ENCODE data around the gene HYOU1.
"Not testable (repeated sequence)": the region's sequence is repeated elsewhere in the genome, so short reads cannot be mapped to it uniquely, and the experiment has no call there.

HYOU1 gene

GRCh38 chr11:119018074-119018938 is 38.7 kb downstream of the HYOU1 start, which contains the start of the genes RPS25 and TRAPPC4:
TSS of gene RPS25 (minus strand) at chr11:119018343. CDS start at chr11:119018284, 59 bp downstream.
TSS of gene TRAPPC4 (plus strand) at chr11:119018766. CDS start at chr11:119018796, 30 bp downstream.
- no peak for TF ChIP-seq Cebpa-rat (IDR thresholded peaks at IDR 0.05)
- peak within 1 kb of the TSS; percentile 80 to 98 (median 95) for H3K4me3 ChIP-seq
- H3K27ac ChIP-seq = peak within 1 kb of the TSS; percentile 78 to 98 (median 93)
- peaks cover 53 to 78% (median 74%) of the 10 kb centered on the region in 11 experiments for H3K36me3 ChIP-seq
- peak within 1 kb of the TSS; percentile 77 to 97 (median 90) for H3K4me2 ChIP-seq
- H4K20me1 ChIP-seq = peaks cover 28 to 82% (median 57%) of the 10 kb centered on the region in 11 experiments; a peak in 20 of 22 replicates
- no peaks in the 10 kb centered on the region for H3K9me3 ChIP-seq (replicated peaks in 1 of 11)
- peak within 1 kb of the TSS; percentile 89 to 99 (median 95) for H3K9ac ChIP-seq
- H3K27me3 ChIP-seq = no peaks in the 10 kb centered on the region
- peaks cover 41 to 55% (median 44%) of the 10 kb centered on the region in 10 experiments for H3K4me1 ChIP-seq

GRCh38 chr11:119017377-119017776 is 39.6 kb downstream of the HYOU1 start:
- Histone ChIP-seq H3K9ac (peak overlapping the region; percentile 89 to 99 (median 95)), H3K36me3 (peaks cover 57 to 78% (median 73%) of the 10 kb centered on the region in 11 experiments)

GRCh38 chr11:119016216-119017009 is 40.6 kb downstream of the HYOU1 start:
- Histone ChIP-seq H3K9ac (peak overlapping the region; percentile 89 to 99 (median 95)), H4K20me1 (peaks cover 27 to 81% (median 65%) of the 10 kb centered on the region in 11 experiments; a peak in 20 of 22 replicates), H3K27me3 (no peaks in the 10 kb centered on the region), H3K27ac (peak overlapping the region in 8 of 11 experiments; percentile 84 to 98 (median 94); a peak in 12 of 22 replicates), H3K36me3 (peaks cover 51 to 78% (median 67%) of the 10 kb centered on the region in 11 experiments), H3K4me2 (peak overlapping the region; percentile 77 to 97 (median 90)), H3K4me1 (peaks cover 35 to 43% (median 38%) of the 10 kb centered on the region in 10 experiments), H3K4me3 (peak overlapping the region; percentile 80 to 98 (median 95)), H3K9me3 (replicated peaks in 1 of 11) (no peaks in the 10 kb centered on the region)
- no peak for TF ChIP-seq Cebpa-rat (IDR thresholded peaks at IDR 0.05)

More at GRCh38 chr11:119017377-119017776, 39.6 kb downstream of the HYOU1 start:
- Histone ChIP-seq H3K27ac (peak overlapping the region; percentile 78 to 98 (median 93)), H4K20me1 (peaks cover 27 to 84% (median 64%) of the 10 kb centered on the region in 11 experiments; a peak in 20 of 22 replicates), H3K4me1 (peaks cover 39 to 51% (median 43%) of the 10 kb centered on the region in 10 experiments), H3K4me3 (peak overlapping the region; percentile 80 to 98 (median 95)), H3K4me2 (peak overlapping the region; percentile 77 to 97 (median 90))
- H3K27me3 ChIP-seq; H3K9me3 ChIP-seq (replicated peaks in 1 of 11): not testable (repeated sequence)

DNA sequence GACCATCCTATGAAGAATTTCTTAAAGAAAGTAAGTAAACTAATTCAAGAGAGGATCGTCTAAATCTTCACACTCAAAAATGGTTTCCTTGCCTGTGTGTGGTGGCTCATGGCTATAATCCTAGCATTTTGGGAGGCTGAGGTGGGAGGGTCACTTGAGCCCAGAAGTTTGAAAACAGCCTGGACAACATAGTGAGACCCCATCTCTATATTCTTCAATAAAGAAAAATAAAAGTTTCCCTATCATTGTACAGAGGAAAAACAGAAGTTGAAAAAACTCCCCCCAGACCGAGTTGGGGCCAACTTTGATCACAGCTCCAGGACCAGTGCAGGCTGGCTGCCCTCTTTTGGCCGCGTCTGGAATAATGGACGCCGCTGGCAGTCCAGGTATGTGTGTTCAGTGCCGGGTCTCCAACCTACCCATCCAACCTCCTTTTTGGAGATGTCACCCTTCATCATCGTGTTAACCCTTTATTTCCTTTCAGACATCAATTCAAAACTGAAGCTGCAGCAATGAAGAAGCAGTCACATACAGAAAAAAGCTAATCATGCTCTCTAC is 41.9 kb downstream of the HYOU1 start:
- Histone ChIP-seq H3K27ac (no peak overlapping the region), H4K20me1 (peaks cover 27 to 78% (median 61%) of the 10 kb centered on the region in 11 experiments; a peak in 20 of 22 replicates), H3K36me3 (peaks cover 58 to 78% (median 69%) of the 10 kb centered on the region in 11 experiments), H3K9ac (no peak overlapping the region), H3K9me3 (replicated peaks in 1 of 11) (no peaks in the 10 kb centered on the region), H3K4me2 (peak overlapping the region in 6 of 11 experiments; percentile 22 to 97 (median 88); a peak in 8 of 22 replicates), H3K27me3 (no peaks in the 10 kb centered on the region), H3K4me1 (peaks cover 22 to 31% (median 25%) of the 10 kb centered on the region in 10 experiments), H3K4me3 (no peak overlapping the region; a peak in 1 of 20 replicates)
- TF ChIP-seq Cebpa-rat (IDR thresholded peaks at IDR 0.05) = no peak

DNA sequence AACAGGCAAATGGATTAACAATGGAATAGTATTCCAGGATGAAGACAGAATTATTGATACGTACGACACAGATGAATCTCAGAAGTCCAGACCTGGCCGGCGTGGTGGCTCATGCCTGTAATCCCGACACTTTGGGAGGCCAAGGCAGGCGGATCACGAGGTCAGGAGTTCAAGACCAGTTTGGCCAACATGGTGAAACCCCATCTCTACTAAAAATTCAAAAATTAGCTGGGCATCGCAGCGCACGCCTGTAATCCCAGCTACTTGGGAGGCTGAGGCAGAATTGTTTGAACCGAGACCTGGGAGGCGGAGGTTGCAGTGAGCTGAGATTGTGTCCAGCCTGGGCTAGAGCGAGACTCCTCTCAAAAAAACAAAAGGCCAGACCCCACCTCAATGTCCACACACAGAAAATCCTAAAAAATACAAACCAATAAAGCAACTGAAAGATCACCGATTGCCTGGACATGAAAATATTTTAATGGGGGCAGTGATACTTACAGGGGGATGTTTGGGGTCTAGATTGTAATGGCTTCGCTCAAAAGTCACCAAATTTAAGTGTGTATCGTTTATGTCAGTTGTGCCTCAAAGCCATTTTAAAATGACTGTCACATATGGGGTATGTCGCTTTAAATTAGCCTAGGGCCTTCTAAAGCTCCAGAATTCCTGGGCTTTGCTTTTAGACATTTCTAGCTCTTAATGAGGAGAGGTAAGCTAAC is 42.6 kb downstream of the HYOU1 start:
- no peak overlapping the region for H3K27ac ChIP-seq
- H3K4me1 ChIP-seq = peaks cover 16 to 25% (median 18%) of the 10 kb centered on the region in 10 experiments
- no peaks in the 10 kb centered on the region for H3K9me3 ChIP-seq (replicated peaks in 1 of 11)
- no peak overlapping the region for H3K4me3 ChIP-seq
- H3K9ac ChIP-seq = no peak overlapping the region; a peak in 2 of 22 replicates
- TF ChIP-seq Cebpa-rat (IDR thresholded peaks at IDR 0.05) = no peak
- no peak overlapping the region for H3K4me2 ChIP-seq
- peaks cover 65 to 85% (median 76%) of the 10 kb centered on the region in 11 experiments for H3K36me3 ChIP-seq
- no peaks in the 10 kb centered on the region for H3K27me3 ChIP-seq
- peaks cover 27 to 75% (median 56%) of the 10 kb centered on the region in 11 experiments; a peak in 20 of 22 replicates for H4K20me1 ChIP-seq

- Histone ChIP-seq H3K4me3 (no peak overlapping the region), H4K20me1 (peaks cover 27 to 68% (median 55%) of the 10 kb centered on the region in 11 experiments; a peak in 20 of 22 replicates), H3K9ac (peak overlapping the region in 2 of 11 experiments; percentile 5 to 8; a peak in 1 of 22 replicates), H3K27ac (no peak overlapping the region), H3K4me2 (no peak overlapping the region), H3K4me1 (peaks cover 16 to 25% (median 17%) of the 10 kb centered on the region in 10 experiments), H3K36me3 (peaks cover 79 to 100% (median 89%) of the 10 kb centered on the region in 11 experiments), H3K9me3 (replicated peaks in 1 of 11) (no peaks in the 10 kb centered on the region), H3K27me3 (no peaks in the 10 kb centered on the region)
- no peak for TF ChIP-seq Cebpa-rat (IDR thresholded peaks at IDR 0.05)
These were observed 44.3 kb downstream of the HYOU1 start for GRCh38 chr11:119012629-119013170.

- Histone ChIP-seq H3K9ac (no peak overlapping the region), H3K4me2 (no peak overlapping the region), H3K9me3 (replicated peaks in 1 of 11) (no peaks in the 10 kb centered on the region), H4K20me1 (peaks cover 24 to 60% (median 52%) of the 10 kb centered on the region in 11 experiments; a peak in 20 of 22 replicates), H3K27me3 (no peaks in the 10 kb centered on the region), H3K4me1 (peaks cover 10 to 19% (median 12%) of the 10 kb centered on the region in 10 experiments), H3K4me3 (no peak overlapping the region), H3K36me3 (peaks cover 81 to 100% (median 92%) of the 10 kb centered on the region in 11 experiments), H3K27ac (no peak overlapping the region)
- TF ChIP-seq Cebpa-rat (IDR thresholded peaks at IDR 0.05) = no peak
These were observed 45.4 kb downstream of the HYOU1 start for GRCh38 chr11:119011476-119012053.

Measured in BLaER1 treated with 17β-estradiol and CSF1 and Interleukin-3, amounts not matched to agents 10 nM and 100 nM (cell line).